PC-9 (cell line): ENCODE measurements around the gene CEP131. TPM values are rescaled to one million over a fixed set of nuclear protein-coding genes. Genes with fewer than 3 reads are reported as not detected.
A peak's percentile ranks its signal among the peaks of the same experiment; 100 is the strongest.

Experiments used
- Bru-seq: library from RNA; stranded (reverse); fragments of 400-500 nt; gene quantifications from one replicate; lab custom pipeline; 2021; lab: Mats Ljungman, UMichigan
- BruChase-seq, 2 experiments: library from RNA; stranded (reverse); fragments of 400-500 nt; gene quantifications; one replicate each; lab custom pipeline; 2021; lab: Mats Ljungman, UMichigan
- BruUV-seq: library from RNA; stranded (reverse); fragments of 400-500 nt; replicated peaks from 2 replicates; lab custom pipeline; 2021; lab: Mats Ljungman, UMichigan
- CTCF ChIA-PET: fragments of 300-600 bp; sonication (Branson Sonifier 250); formaldehyde crosslinking; loops from one replicate; lab custom pipeline; 2022; ENCODE audit warnings: antibody characterized with exemption; lab: Charles Lee
- POLR2A ChIA-PET: fragments of 300-600 bp; sonication (Branson Sonifier 250); formaldehyde crosslinking; loops from one replicate; lab custom pipeline; 2022; ENCODE audit warnings: antibody characterized with exemption; ENCODE audit not compliant: unreplicated experiment; lab: Charles Lee
- DNase-seq, 2 experiments: peaks; one replicate each; pipeline versions ENCODE4 v3.0.0 to v3.0.0-alpha.2; 2015 to 2022; ENCODE audit warnings: mixed read lengths in 1 of 2
- H2AFZ ChIP-seq: fragments of 200-600 bp; sonication (generic); 2 replicates; pipeline ENCODE4 v1.8.1; 2017; ENCODE audit warnings: antibody characterized with exemption
- H3F3A ChIP-seq: fragments of 200-600 bp; sonication (generic); 2 replicates; pipeline ENCODE4 v1.8.1; 2017; ENCODE audit warnings: antibody characterized with exemption, mild to moderate bottlenecking, low read depth; ENCODE audit not compliant: insufficient read depth
- H3K27ac ChIP-seq: fragments of 200-600 bp; sonication (generic); 2 replicates; pipeline ENCODE4 v1.6.1; 2016; ENCODE audit warnings: mixed run types
- H3K27me3 ChIP-seq: fragments of 200-600 bp; sonication (generic); 2 replicates; pipeline ENCODE4 v1.6.1; 2016; ENCODE audit warnings: low read depth, mixed run types; ENCODE audit not compliant: insufficient read depth
- H3K36me3 ChIP-seq: fragments of 200-600 bp; sonication (generic); 2 replicates; pipeline ENCODE4 v1.6.1; 2016; ENCODE audit warnings: low read depth, mixed run types
- H3K4me1 ChIP-seq: fragments of 200-600 bp; sonication (generic); replicated peaks from 2 replicates; pipeline ENCODE4 v1.6.1; 2016; ENCODE audit warnings: mixed run types; ENCODE audit not compliant: insufficient read depth
- H3K4me2 ChIP-seq: fragments of 200-600 bp; sonication (generic); 2 replicates; pipeline ENCODE4 v1.6.1; 2017; ENCODE audit warnings: mixed run types
- H3K4me3 ChIP-seq: fragments of 200-600 bp; sonication (generic); 2 replicates; pipeline ENCODE4 v1.6.1; 2016; ENCODE audit warnings: mixed run types
- H3K79me2 ChIP-seq: fragments of 200-600 bp; sonication (generic); 2 replicates; pipeline ENCODE4 v1.6.1; 2017; ENCODE audit warnings: low read depth, mixed run types
- H3K9me2 ChIP-seq: fragments of 200-600 bp; sonication (generic); 2 replicates; pipeline ENCODE4 v1.8.1; 2017; ENCODE audit warnings: mild to moderate bottlenecking; ENCODE audit not compliant: insufficient read depth
- H3K9me3 ChIP-seq: fragments of 200-600 bp; sonication (generic); 2 replicates; pipeline ENCODE4 v1.8.1; 2016; ENCODE audit warnings: low read depth; ENCODE audit not compliant: insufficient read depth
- H4K20me1 ChIP-seq: fragments of 200-600 bp; sonication (generic); 2 replicates; pipeline ENCODE4 v1.8.1; 2017; ENCODE audit not compliant: insufficient read depth
- CTCF ChIP-seq: fragments of 200-600 bp; sonication (generic); conservative IDR thresholded peaks from 2 replicates; pipeline ENCODE4 v1.6.1; 2017; ENCODE audit warnings: mixed run types, antibody characterized with exemption, mild to moderate bottlenecking, moderate library complexity
- EZH2 ChIP-seq: fragments of 200-600 bp; sonication (generic); IDR thresholded peaks from 2 replicates; pipeline ENCODE4 v1.8.0; 2017; ENCODE audit warnings: antibody characterized with exemption, low read depth
- intact Hi-C: fragments of 100-400 bp; cut with micrococcal nuclease; formaldehyde crosslinking; loops from one replicate; pipeline ENCODE4 v1.10.0; 2022; ENCODE audit not compliant: unreplicated experiment
- long read RNA-seq: library from polyadenylated mRNA; stranded (forward); transcript quantifications from one replicate; pipeline ENCODE4 v2.0.0, GENCODE V29; 2022
- total RNA-seq: library from RNA; stranded (reverse); gene quantifications from 2 replicates; pipeline ENCODE4 v1.2.3, GENCODE V29; 2021

The CEP131 gene
- total RNA-seq (24.4 and 33.4 TPM in 2 replicates), Bru-seq, nascent RNA (percentile 45 among the genes with signal in this experiment), BruChase-seq, experiment 1, labeled RNA remaining after a 2-hour chase (percentile 49 among the genes with signal in this experiment), BruChase-seq, experiment 2, labeled RNA remaining after a 6-hour chase (percentile 50 among the genes with signal in this experiment)
- long read RNA-seq, transcript CEP131-203 (26 exons, 3,543 nt): major isoform, 6 of 23 reads
- long read RNA-seq, partial matches to known transcripts: 7 of 23 reads
- long read RNA-seq, other reads (novel, unspliced or antisense): 8 of 23 reads

- Histone ChIP-seq H3K36me3 (no peaks in the 10 kb centered on the region), H3F3A (no peaks in the 10 kb centered on the region; the same call in 1 of the 2 replicates), H3K9me2 (no peaks in the 10 kb centered on the region), H3K9me3 (no peaks in the 10 kb centered on the region), H4K20me1 (no peaks in the 10 kb centered on the region), H3K4me3 (peak within 1 kb of the TSS; percentile 81), H3K4me1 (0 out of 2 replicates have a peak, but pooled peaks cover 9% of the 10 kb centered on the region), H3K27me3 (no peaks in the 10 kb centered on the region), H2AFZ (peak within 1 kb of the TSS; percentile 86), H3K27ac (no peak within 1 kb of the TSS), H3K79me2 (no peaks in the 10 kb centered on the region), H3K4me2 (peak within 1 kb of the TSS; percentile 87)
- no peak for TF ChIP-seq CTCF
- BruUV-seq: no TSS peak
- intact Hi-C loops: loop anchor here (5.0 kb wide), 2 partner anchors 221 to 236 kb away; no protein-coding TSS in a partner anchor
- POLR2A ChIA-PET: interaction anchor here (0.6 to 1.2 kb wide), 7 partner anchors 15 to 769 kb away, joined by 3 to 8 read pairs (median 5); partner anchors contain the start of genes BAHCC1 and CHMP6
- DNase-seq: peak; percentile 87 to 100
- CTCF ChIA-PET: interaction anchor here (0.5 to 0.7 kb wide), 5 partner anchors 69 to 635 kb away, joined by 3 to 15 read pairs (median 3); no protein-coding TSS in a partner anchor
These were observed at the start of gene CEP131 for GRCh38 chr17:81222906-81223761. Gene CEP131 (minus strand): TSS chr17:81222965. CDS start chr17:81220056, 2,909 bp downstream.

GRCh38 chr17:81271226-81271625 lies 48.5 kb upstream of the CEP131 start:
- Histone ChIP-seq H3K27me3 (no peaks in the 10 kb centered on the region), H3K79me2 (no peaks in the 10 kb centered on the region), H3K4me1 (no peaks in the 10 kb centered on the region), H3K9me3 (no peaks in the 10 kb centered on the region), H3K4me3 (no peak overlapping the region), H3K9me2 (no peaks in the 10 kb centered on the region), H2AFZ (no peak overlapping the region), H4K20me1 (no peaks in the 10 kb centered on the region), H3K4me2 (no peak overlapping the region), H3K36me3 (no peaks in the 10 kb centered on the region), H3K27ac (no peak overlapping the region), H3F3A (no peaks in the 10 kb centered on the region)
- intact Hi-C loops: no loop called here
- TF ChIP-seq CTCF (no peak), EZH2 (no peak)
- ChIA-PET CTCF (no interaction called here), POLR2A (no interaction called here)
- BruUV-seq: no TSS peak
- DNase-seq: no peak

GRCh38 chr17:81270279-81270678 lies 47.5 kb upstream of the CEP131 start:
- TF ChIP-seq EZH2 (no peak), CTCF (no peak)
- no peak for DNase-seq
- CTCF ChIA-PET: no interaction called here
- no peaks in the 10 kb centered on the region for H3K4me1 ChIP-seq
- intact Hi-C loops: no loop called here
- H3K79me2 ChIP-seq: no peaks in the 10 kb centered on the region
- no peaks in the 10 kb centered on the region for H3K9me2 ChIP-seq
- no peaks in the 10 kb centered on the region for H3K9me3 ChIP-seq
- H3K27me3 ChIP-seq: no peaks in the 10 kb centered on the region
- no peak overlapping the region for H3K4me2 ChIP-seq
- H3K27ac ChIP-seq: no peak overlapping the region
- no peaks in the 10 kb centered on the region for H3K36me3 ChIP-seq
- H4K20me1 ChIP-seq: no peaks in the 10 kb centered on the region
- H3F3A ChIP-seq: no peaks in the 10 kb centered on the region
- no peak overlapping the region for H3K4me3 ChIP-seq
- BruUV-seq: no TSS peak
- no peak overlapping the region for H2AFZ ChIP-seq
- POLR2A ChIA-PET: no interaction called here
